Trophoblast cell (in vitro differentiated cells and primary cell): ENCODE results near the gene CLIC3. TPM values are rescaled to one million over a fixed set of nuclear protein-coding genes. Genes with fewer than 3 reads are reported as not detected.

Experiments
- DNase-seq, 2 donors: peaks; one replicate each; pipeline ENCODE4 v3.0.0-alpha.2; 2016
- H2AFZ ChIP-seq: 2 replicates; pipeline ENCODE4 v1.6.1; 2013; ENCODE audit warnings: low read length, moderate library complexity, mild to moderate bottlenecking; ENCODE audit not compliant: insufficient read depth, poor library complexity
- H2AK5ac ChIP-seq: 2 replicates; pipeline ENCODE4 v1.6.1; 2013; ENCODE audit warnings: mild to moderate bottlenecking, low read length
- H2BK120ac ChIP-seq: 2 replicates; pipeline ENCODE4 v1.6.1; 2013; ENCODE audit warnings: low read length, mild to moderate bottlenecking, moderate library complexity; ENCODE audit not compliant: insufficient read depth, poor library complexity
- H2BK12ac ChIP-seq: 2 replicates; pipeline ENCODE4 v1.6.1; 2013; ENCODE audit warnings: mild to moderate bottlenecking, low read length, moderate library complexity
- H2BK5ac ChIP-seq: 2 replicates; pipeline ENCODE4 v1.6.1; 2013; ENCODE audit warnings: low read length, low read depth, moderate library complexity, mild to moderate bottlenecking; ENCODE audit not compliant: poor library complexity
- H3K14ac ChIP-seq: 2 replicates; pipeline ENCODE4 v1.6.1; 2013; ENCODE audit warnings: mild to moderate bottlenecking, low read length
- H3K18ac ChIP-seq: 2 replicates; pipeline ENCODE4 v1.6.1; 2013; ENCODE audit warnings: mild to moderate bottlenecking, low read length
- H3K23ac ChIP-seq: 2 replicates; pipeline ENCODE4 v1.6.1; 2013; ENCODE audit warnings: low read length
- H3K27ac ChIP-seq: 2 replicates; pipeline ENCODE4 v1.5.1; 2013; ENCODE audit warnings: low read depth, mild to moderate bottlenecking, inconsistent platforms, low read length, moderate library complexity
- H3K27me3 ChIP-seq: 2 replicates; pipeline ENCODE4 v1.6.1; 2013; ENCODE audit warnings: inconsistent platforms, mild to moderate bottlenecking, low read length, moderate library complexity; ENCODE audit not compliant: insufficient read depth
- H3K36me3 ChIP-seq, 2 experiments: 1 replicate in 1 of 2; 2 replicates in 1 of 2; pipeline ENCODE4 v1.6.1; 2013; ENCODE audit warnings: low read length in 2 of 2, mild to moderate bottlenecking in 2 of 2, moderate library complexity in 1 of 2; ENCODE audit not compliant: insufficient read depth in 2 of 2, control insufficient read depth in 1 of 2
- H3K4ac ChIP-seq: 2 replicates; pipeline ENCODE4 v1.6.1; 2013; ENCODE audit warnings: low read depth, mild to moderate bottlenecking, low read length, moderate library complexity
- H3K4me1 ChIP-seq, 2 experiments: 1 replicate in 1 of 2; 2 replicates in 1 of 2; pipeline ENCODE4 v1.6.1; 2013; ENCODE audit warnings: low read length in 2 of 2, mild to moderate bottlenecking in 2 of 2, moderate library complexity in 1 of 2; ENCODE audit not compliant: insufficient read depth in 2 of 2, control insufficient read depth in 1 of 2
- H3K4me2 ChIP-seq: 2 replicates; pipeline ENCODE4 v1.6.1; 2013; ENCODE audit warnings: inconsistent platforms, mild to moderate bottlenecking, low read length, moderate library complexity
- H3K4me3 ChIP-seq: 2 replicates; pipeline ENCODE4 v1.5.1; 2013; ENCODE audit warnings: mild to moderate bottlenecking, low read depth, low read length, inconsistent platforms
- H3K79me1 ChIP-seq: one replicate; pipeline ENCODE4 v1.6.1; 2013; ENCODE audit warnings: low read length
- H3K79me2 ChIP-seq: 2 replicates; pipeline ENCODE4 v1.6.1; 2013; ENCODE audit warnings: low read length, mild to moderate bottlenecking; ENCODE audit not compliant: control insufficient read depth, insufficient read depth, poor library complexity
- H3K9ac ChIP-seq: 2 replicates; pipeline ENCODE4 v1.6.1; 2013; ENCODE audit warnings: mild to moderate bottlenecking, low read length
- H3K9me3 ChIP-seq: 2 replicates; pipeline ENCODE4 v1.6.1; 2013; ENCODE audit warnings: low read depth, mild to moderate bottlenecking, control low read depth, inconsistent platforms, low read length; ENCODE audit not compliant: insufficient read depth
- H4K12ac ChIP-seq: 2 replicates; pipeline ENCODE4 v1.6.1; 2013; ENCODE audit warnings: low read depth, mild to moderate bottlenecking, low read length, moderate library complexity
- H4K8ac ChIP-seq: 2 replicates; pipeline ENCODE4 v1.6.1; 2013; ENCODE audit warnings: low read depth, mild to moderate bottlenecking, low read length, moderate library complexity
- H4K91ac ChIP-seq: one replicate; pipeline ENCODE4 v1.6.1; 2013; ENCODE audit warnings: low read depth, mild to moderate bottlenecking, low read length, moderate library complexity
- WGBS: extraction: QIAGEN DNeasy Blood & Tissue Kit; methylation state at CpG from one replicate; pipeline ENCODE4 v1.1.7; 2013; ENCODE audit warnings: missing lambda C conversion rate; ENCODE audit not compliant: insufficient read length, insufficient coverage; ENCODE audit errors: extremely low coverage; 5-methylcytosine and 5-hydroxymethylcytosine counted together
- polyA plus RNA-seq: library from polyadenylated mRNA; stranded (reverse); fragments of 200-250 nt; gene quantifications from 2 replicates; pipeline ENCODE4 v1.2.3, GENCODE V29; 2013

Gene CLIC3, protein sequence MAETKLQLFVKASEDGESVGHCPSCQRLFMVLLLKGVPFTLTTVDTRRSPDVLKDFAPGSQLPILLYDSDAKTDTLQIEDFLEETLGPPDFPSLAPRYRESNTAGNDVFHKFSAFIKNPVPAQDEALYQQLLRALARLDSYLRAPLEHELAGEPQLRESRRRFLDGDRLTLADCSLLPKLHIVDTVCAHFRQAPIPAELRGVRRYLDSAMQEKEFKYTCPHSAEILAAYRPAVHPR
- polyA plus RNA-seq = 116 and 128 TPM in 2 replicates

DNA sequence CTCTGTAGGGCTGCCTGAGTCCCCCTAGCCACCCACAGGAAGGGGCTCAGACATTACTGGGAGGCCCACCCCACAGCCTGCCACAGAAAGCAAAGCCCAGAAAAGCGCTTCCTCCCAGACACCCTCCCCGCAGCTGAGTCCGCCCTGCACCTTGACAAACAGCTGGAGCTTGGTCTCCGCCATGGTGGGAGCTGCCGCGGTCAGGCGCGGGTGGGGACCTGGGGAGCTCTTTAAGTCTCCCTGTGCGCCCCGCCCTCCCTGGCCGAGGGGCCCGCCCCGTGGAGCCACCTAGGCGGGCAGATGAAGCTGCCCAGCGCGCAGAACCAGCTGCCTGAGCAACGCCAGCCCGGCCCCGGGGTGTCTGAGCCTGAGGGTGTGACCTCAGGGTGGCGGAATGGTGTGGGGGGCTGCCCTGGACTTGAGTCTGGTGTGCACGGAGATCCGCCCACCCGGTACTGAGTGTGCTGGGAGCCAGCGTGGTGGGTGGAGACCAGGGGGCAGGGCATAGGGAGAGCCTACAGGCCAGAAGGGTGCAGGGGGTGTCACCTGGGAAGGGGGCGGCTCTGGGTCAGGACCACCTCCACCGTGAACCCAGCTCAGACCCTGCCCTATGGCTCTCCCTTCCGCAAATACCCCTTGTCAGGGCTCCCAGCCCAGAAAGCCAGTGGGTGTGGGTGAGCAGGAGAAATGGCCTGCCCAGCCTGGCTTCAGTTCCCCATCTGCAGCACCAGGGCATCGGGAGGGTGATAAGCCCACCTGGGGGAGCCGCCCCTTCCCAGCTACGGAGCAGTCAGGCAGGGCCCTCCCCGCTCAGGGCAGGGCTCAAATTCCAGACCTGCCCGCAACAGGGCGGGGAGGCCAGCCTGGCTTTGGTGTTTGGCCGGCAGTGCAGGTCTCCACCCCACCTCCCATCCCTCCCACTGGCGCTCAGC is at the start of gene CLIC3:
TSS of gene CLIC3 (minus strand) at position 208 of the 932 bp plus-strand sequence. CDS start at position 183, 25 bp downstream.
- Histone ChIP-seq H3K4me2 (peak within 1 kb of the TSS; percentile 57), H2AK5ac (peak within 1 kb of the TSS; percentile 96), H3K4me3 (peak within 1 kb of the TSS; percentile 17), H3K9ac (peak within 1 kb of the TSS; percentile 19), H4K12ac (peak within 1 kb of the TSS; percentile 80), H2AFZ (peak within 1 kb of the TSS; percentile 56), H3K14ac (peak within 1 kb of the TSS; percentile 86), H3K79me1 (peaks cover 46% of the 10 kb centered on the region), H3K27ac (peak within 1 kb of the TSS; percentile 63), H3K36me3 (peaks cover 15 to 21% of the 10 kb centered on the region in 2 experiments), H2BK120ac (peak within 1 kb of the TSS; percentile 80), H3K4ac (peak within 1 kb of the TSS; percentile 61), H3K4me1 (peaks cover 44 to 60% of the 10 kb centered on the region in 2 experiments), H4K91ac (peak within 1 kb of the TSS; percentile 89), H3K23ac (no peak within 1 kb of the TSS), H3K79me2 (peaks cover 15% of the 10 kb centered on the region), H3K9me3 (no peaks in the 10 kb centered on the region), H2BK5ac (peak within 1 kb of the TSS; percentile 83), H4K8ac (peak within 1 kb of the TSS; percentile 84), H2BK12ac (peak within 1 kb of the TSS; percentile 85), H3K18ac (peak within 1 kb of the TSS; percentile 86), H3K27me3 (no peaks in the 10 kb centered on the region)
- peak; percentile 87 to 92 for DNase-seq
- no CpG with 5 or more reads among the region's 35 CpGs for WGBS

DNA sequence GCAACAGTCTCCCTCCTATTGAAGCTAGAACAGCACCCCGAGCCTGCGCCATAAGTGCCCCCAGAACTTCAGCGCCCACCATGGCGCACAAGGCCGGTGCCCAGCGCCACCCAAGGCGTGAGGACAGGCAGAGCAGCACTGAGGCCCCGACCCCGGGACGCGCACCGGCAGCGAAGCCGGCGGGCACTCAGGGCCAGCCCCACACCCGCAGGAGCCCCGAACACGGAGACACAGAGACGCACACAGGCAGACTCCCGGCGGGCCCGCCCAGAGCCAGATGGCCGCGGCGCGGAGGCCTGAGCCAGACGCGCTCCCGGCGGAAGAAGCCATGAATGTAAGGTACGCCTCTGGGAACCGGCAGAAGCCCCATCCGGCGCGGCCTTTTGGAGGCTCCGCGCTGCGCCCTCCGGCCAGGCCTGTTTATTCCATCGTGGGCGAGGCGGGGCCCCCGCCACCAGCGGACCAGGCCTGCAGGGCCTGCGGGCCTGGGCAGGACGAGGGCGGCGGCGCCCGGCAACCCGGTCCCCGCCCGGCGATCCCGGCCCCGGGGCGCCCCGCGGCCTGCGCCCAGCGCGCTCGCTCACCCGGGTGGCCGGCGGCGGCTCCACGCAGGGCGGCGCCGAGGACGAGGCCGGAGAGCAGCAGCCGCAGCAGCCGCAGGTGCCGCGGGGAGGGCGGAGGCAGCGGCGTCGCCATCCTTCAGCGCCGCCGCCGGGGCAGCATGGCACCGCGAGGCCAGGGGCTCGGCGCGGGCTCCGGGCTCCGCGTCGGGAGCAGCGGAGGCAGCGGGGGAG is 49.1 kb upstream of the CLIC3 start:
- Histone ChIP-seq H3K9me3 (peaks cover 3% of the 10 kb centered on the region), H3K4ac (no peak overlapping the region), H3K4me3 (peak overlapping the region; percentile 51), H4K12ac (no peak overlapping the region), H4K91ac (no peak overlapping the region), H3K18ac (no peak overlapping the region), H3K27me3 (peaks cover 33% of the 10 kb centered on the region), H3K27ac (no peak overlapping the region), H3K36me3 (no peaks in the 10 kb centered on the region), H3K4me2 (peak overlapping the region; percentile 75), H2BK5ac (no peak overlapping the region), H2BK120ac (no peak overlapping the region), H3K79me1 (no peaks in the 10 kb centered on the region), H2AFZ (no peak overlapping the region), H2BK12ac (no peak overlapping the region), H3K4me1 (peaks cover 9 to 14% of the 10 kb centered on the region in 2 experiments), H2AK5ac (no peak overlapping the region), H3K23ac (no peak overlapping the region), H4K8ac (no peak overlapping the region), H3K9ac (no peak overlapping the region), H3K14ac (no peak overlapping the region), H3K79me2 (no peaks in the 10 kb centered on the region)
- WGBS = no CpG with 5 or more reads among the region's 96 CpGs
- DNase-seq = peak in 1 of 2 donors; percentile 25

DNA sequence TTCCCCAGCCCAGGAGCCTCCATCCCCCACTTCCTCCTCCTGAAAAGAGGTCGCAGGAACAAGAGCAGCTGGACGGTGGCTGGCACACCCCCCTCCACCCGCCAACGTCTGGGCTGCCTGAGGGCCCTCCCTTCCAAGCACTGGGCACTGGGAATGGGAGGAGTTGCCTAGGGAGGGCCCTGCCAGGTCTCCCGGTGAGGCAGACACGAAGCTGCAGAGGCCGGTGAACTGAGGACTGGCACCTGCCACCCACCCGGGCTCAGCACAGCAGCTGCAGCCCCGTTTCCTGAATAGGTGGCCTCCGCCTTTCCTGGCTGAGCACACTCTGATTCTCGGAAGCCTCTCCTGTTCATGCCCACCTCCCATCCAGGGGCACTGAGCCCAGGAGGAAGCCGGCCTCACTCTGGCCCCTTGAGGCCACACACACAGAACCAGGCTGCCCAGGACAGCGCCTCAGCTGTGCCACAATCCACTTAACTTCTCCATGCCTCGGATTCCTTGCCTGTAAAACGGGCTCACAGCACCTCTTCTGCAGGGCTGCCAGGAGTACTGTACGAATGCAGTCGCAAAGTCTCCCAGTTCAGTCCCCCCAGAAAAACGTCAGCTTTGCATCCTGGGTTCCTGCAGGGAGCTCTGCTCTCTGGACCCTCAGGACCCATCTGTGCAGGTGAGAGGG is 48.3 kb upstream of the CLIC3 start:
- Histone ChIP-seq H3K27ac (no peak overlapping the region), H2BK12ac (no peak overlapping the region), H4K12ac (no peak overlapping the region), H3K14ac (no peak overlapping the region), H3K23ac (no peak overlapping the region), H3K79me1 (no peaks in the 10 kb centered on the region), H3K18ac (no peak overlapping the region), H3K9ac (no peak overlapping the region), H3K27me3 (peaks cover 30% of the 10 kb centered on the region), H2AFZ (no peak overlapping the region), H2AK5ac (no peak overlapping the region), H2BK5ac (no peak overlapping the region), H4K8ac (no peak overlapping the region), H3K79me2 (no peaks in the 10 kb centered on the region), H4K91ac (no peak overlapping the region), H3K9me3 (peaks cover 2% of the 10 kb centered on the region), H3K4me1 (peaks cover 9 to 14% of the 10 kb centered on the region in 2 experiments), H3K4ac (no peak overlapping the region), H3K4me3 (no peak overlapping the region), H3K4me2 (no peak overlapping the region), H3K36me3 (no peaks in the 10 kb centered on the region), H2BK120ac (no peak overlapping the region)
- no peak for DNase-seq
- WGBS = no CpG with 5 or more reads among the region's 18 CpGs
